Testis (tissue), 2 donors: ENCODE data around the gene ADAMTS6.

Experiments used
- POLR2A ChIP-seq: fragments of 450-650 bp; IDR thresholded peaks from one replicate; pipeline ENCODE4 v1.6.1; 2017; ENCODE audit warnings: antibody characterized with exemption, mild to moderate bottlenecking, moderate library complexity
- TF ChIP-seq, protein P1 (sequence below), 3 experiments: fragments of 450-650 bp in 2 of 3; fragments of 200-600 bp in 1 of 3; sonication (generic) in 1 of 3; IDR thresholded peaks; one replicate each; pipeline ENCODE4 v1.5.1; 2016 to 2019; ENCODE audit warnings: antibody characterized with exemption in 3 of 3, mild to moderate bottlenecking in 2 of 3, moderate library complexity in 1 of 3

DNA sequence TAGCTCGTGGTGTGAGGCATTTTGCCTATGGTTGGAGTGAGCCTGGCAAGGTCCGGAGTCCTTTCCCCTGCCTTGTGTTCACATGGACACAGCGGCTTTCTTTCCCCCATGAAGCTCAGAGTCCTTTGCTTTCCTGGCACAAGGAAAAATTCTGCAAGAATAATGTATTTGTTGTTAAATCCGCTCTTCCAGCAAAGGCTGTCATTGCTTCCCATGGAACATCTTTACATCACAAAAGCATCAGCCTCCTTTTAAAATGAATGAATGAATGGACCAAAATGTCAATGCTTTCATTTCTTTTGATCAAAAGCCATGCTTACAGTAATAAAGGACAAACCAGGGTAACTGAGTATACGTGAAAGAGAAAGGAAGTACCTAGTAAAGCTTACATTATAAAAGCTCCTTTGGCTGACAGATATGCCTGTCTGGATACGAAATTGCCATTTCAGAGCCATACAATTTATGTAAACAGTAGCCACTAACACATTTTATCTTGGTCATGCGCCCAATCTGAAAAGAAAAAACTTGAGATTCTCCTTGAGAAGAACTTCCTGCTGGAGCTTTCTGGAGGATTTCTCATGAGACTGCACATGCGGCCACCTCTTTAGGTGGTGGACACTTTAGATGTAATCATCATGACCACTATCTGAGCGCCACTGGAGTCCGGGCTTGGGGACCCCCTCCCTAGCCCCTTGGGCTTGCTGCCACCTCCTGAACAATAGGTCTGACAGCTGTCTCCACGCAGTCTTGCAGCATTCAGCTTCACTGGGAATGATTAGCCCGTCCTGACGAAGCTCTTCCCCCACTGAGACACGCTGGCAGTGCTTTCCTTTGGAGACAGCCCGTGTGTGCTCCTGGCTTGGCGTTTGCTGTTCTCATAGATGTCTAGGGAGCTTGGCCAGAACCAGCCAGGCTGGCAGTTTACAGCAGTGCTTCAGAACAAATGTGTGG lies 355.9 kb downstream of the ADAMTS6 start:
- TF ChIP-seq, protein P1, sequence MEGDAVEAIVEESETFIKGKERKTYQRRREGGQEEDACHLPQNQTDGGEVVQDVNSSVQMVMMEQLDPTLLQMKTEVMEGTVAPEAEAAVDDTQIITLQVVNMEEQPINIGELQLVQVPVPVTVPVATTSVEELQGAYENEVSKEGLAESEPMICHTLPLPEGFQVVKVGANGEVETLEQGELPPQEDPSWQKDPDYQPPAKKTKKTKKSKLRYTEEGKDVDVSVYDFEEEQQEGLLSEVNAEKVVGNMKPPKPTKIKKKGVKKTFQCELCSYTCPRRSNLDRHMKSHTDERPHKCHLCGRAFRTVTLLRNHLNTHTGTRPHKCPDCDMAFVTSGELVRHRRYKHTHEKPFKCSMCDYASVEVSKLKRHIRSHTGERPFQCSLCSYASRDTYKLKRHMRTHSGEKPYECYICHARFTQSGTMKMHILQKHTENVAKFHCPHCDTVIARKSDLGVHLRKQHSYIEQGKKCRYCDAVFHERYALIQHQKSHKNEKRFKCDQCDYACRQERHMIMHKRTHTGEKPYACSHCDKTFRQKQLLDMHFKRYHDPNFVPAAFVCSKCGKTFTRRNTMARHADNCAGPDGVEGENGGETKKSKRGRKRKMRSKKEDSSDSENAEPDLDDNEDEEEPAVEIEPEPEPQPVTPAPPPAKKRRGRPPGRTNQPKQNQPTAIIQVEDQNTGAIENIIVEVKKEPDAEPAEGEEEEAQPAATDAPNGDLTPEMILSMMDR (IDR thresholded peaks at IDR 0.05): no peak
- no peak for TF ChIP-seq POLR2A
